Activated CD8-positive, alpha-beta memory T cell treated with anti-CD3 and anti-CD28 coated beads for 1 hour (primary cell): ENCODE measurements around the gene NRF1.
"Not testable (repeated sequence)": the region's sequence is repeated elsewhere in the genome, so short reads cannot be mapped to it uniquely, and the experiment has no call there.

Experiments used
- DNase-seq, 2 donors: peaks; one replicate each; pipeline ENCODE4 v3.0.0-alpha.2; 2020; ENCODE audit warnings: low read depth in 1 of 2; ENCODE audit errors: extremely low read depth in 1 of 2

Gene NRF1

GRCh38 chr7:129611246-129612111 lies at the start of gene NRF1:
Gene NRF1, plus strand, starts transcription at chr7:129611720. Its CDS starts 45,632 bp downstream, at chr7:129657352.
- peak; percentile 75 to 88 for DNase-seq

GRCh38 chr7:129566323-129566722 lies 45.2 kb upstream of the NRF1 start:
- not testable (repeated sequence) for DNase-seq

GRCh38 chr7:129567377-129567776 lies 44.1 kb upstream of the NRF1 start:
- no peak for DNase-seq

- no peak for DNase-seq
These were observed 43.3 kb upstream of the NRF1 start for GRCh38 chr7:129568240-129568639.

- no peak for DNase-seq
These were observed 42.2 kb upstream of the NRF1 start for GRCh38 chr7:129569326-129569725.

- no peak for DNase-seq
These were observed 41.7 kb upstream of the NRF1 start for GRCh38 chr7:129569811-129570215.

GRCh38 chr7:129571201-129571600 lies 40.3 kb upstream of the NRF1 start:
- no peak for DNase-seq

- DNase-seq, result no peak
These were observed 39.3 kb upstream of the NRF1 start for GRCh38 chr7:129572205-129572604.

GRCh38 chr7:129574487-129574886 lies 37.0 kb upstream of the NRF1 start:
- no peak for DNase-seq

- DNase-seq, result no peak
These were observed 35.8 kb upstream of the NRF1 start for GRCh38 chr7:129575699-129576098.

- DNase-seq, result no peak
These were observed 35.4 kb upstream of the NRF1 start for GRCh38 chr7:129576138-129576537.

GRCh38 chr7:129578829-129579228 lies 32.7 kb upstream of the NRF1 start:
- no peak for DNase-seq

- not testable (repeated sequence) for DNase-seq
These were observed 25.3 kb upstream of the NRF1 start for GRCh38 chr7:129586179-129586578.

- DNase-seq, result no peak
These were observed 23.3 kb upstream of the NRF1 start for GRCh38 chr7:129588268-129588667.

- DNase-seq, result no peak
These were observed 19.7 kb upstream of the NRF1 start for GRCh38 chr7:129591868-129592267.

- DNase-seq, result not testable (repeated sequence)
These were observed 15.1 kb upstream of the NRF1 start for GRCh38 chr7:129596386-129596785.

- no peak for DNase-seq
These were observed 13.8 kb upstream of the NRF1 start for GRCh38 chr7:129597672-129598071.

GRCh38 chr7:129599174-129599573 lies 12.3 kb upstream of the NRF1 start:
- no peak for DNase-seq

- not testable (repeated sequence) for DNase-seq
These were observed 7.9 kb upstream of the NRF1 start for GRCh38 chr7:129603594-129603993.

- DNase-seq, result not testable (repeated sequence)
These were observed 7.5 kb upstream of the NRF1 start for GRCh38 chr7:129604021-129604420.

GRCh38 chr7:129604713-129605437 lies 6.6 kb upstream of the NRF1 start:
- DNase-seq, result no peak
